Gastrocnemius medialis (tissue), 4 donors: ENCODE data around the gene FAAP20. TPM values are rescaled to one million over a fixed set of nuclear protein-coding genes. Genes with fewer than 3 reads are reported as not detected.

ENCODE experiments used
- ATAC-seq, 2 donors: fragments of 150-250 bp; one replicate each; pipeline ENCODE4 v1.9.1; 2016
- DNase-seq, 2 donors: peaks; one replicate each; pipeline ENCODE4 v3.0.0-alpha.2; 2019
- H3K27ac ChIP-seq, 4 donors: fragments of 200-600 bp; sonication (generic); 1 replicate in 1 of 4; 2 replicates in 3 of 4; pipeline ENCODE4 v1.5.1; 2016 to 2018; ENCODE audit warnings: mild to moderate bottlenecking in 2 of 4, moderate library complexity in 1 of 4
- H3K27me3 ChIP-seq, 3 donors: fragments of 200-600 bp; sonication (generic) in 2 of 3; 1 replicate in 1 of 3; 2 replicates in 2 of 3; pipeline versions ENCODE4 v1.5.1 to v1.6.0; 2016 to 2019; ENCODE audit warnings: mild to moderate bottlenecking in 1 of 3, moderate library complexity in 1 of 3
- H3K36me3 ChIP-seq, 2 donors: fragments of 200-600 bp; sonication (generic) in 1 of 2; one replicate each; pipeline ENCODE4 v1.5.1; 2017 to 2018
- H3K4me1 ChIP-seq, 2 donors: fragments of 200-600 bp; sonication (generic) in 1 of 2; one replicate each; pipeline ENCODE4 v1.5.1; 2016 to 2017; ENCODE audit warnings: mild to moderate bottlenecking in 2 of 2
- H3K4me3 ChIP-seq, 4 donors: fragments of 200-600 bp; sonication (generic) in 3 of 4; 1 replicate in 1 of 4; 2 replicates in 3 of 4; pipeline ENCODE4 v1.5.1; 2016 to 2019; ENCODE audit warnings: mild to moderate bottlenecking in 2 of 4
- H3K9me3 ChIP-seq, 3 donors: fragments of 200-600 bp; sonication (generic) in 2 of 3; 1 replicate in 1 of 3; 2 replicates in 2 of 3; pipeline ENCODE4 v1.5.1; 2016 to 2019
- CTCF ChIP-seq, 5 experiments: fragments of 450-650 bp in 3 of 5; fragments of 200-600 bp in 2 of 5; sonication (generic) in 2 of 5; IDR thresholded peaks in 4 of 5; conservative IDR thresholded peaks in 1 of 5; 1 replicate in 4 of 5; 2 replicates in 1 of 5; pipeline ENCODE4 v1.5.1; 2016 to 2019; ENCODE audit warnings: antibody characterized with exemption in 5 of 5, mild to moderate bottlenecking in 3 of 5, moderate library complexity in 3 of 5
- POLR2A ChIP-seq, 2 donors: fragments of 450-650 bp; IDR thresholded peaks; one replicate each; pipeline ENCODE4 v1.6.1; 2017; ENCODE audit warnings: antibody characterized with exemption in 2 of 2, mild to moderate bottlenecking in 2 of 2, moderate library complexity in 2 of 2
- in situ Hi-C, 4 donors: fragments of 200-750 bp; cut with MboI; loops; one replicate each; pipeline versions ENCODE4 v1.15.0 to v1.8.0; 2017; ENCODE audit warnings: low sequenced_read_pairs in 4 of 4
- intact Hi-C: fragments of 100-400 bp; cut with DNase I; formaldehyde crosslinking; loops from one replicate; pipeline ENCODE4 v1.15.1; 2023; ENCODE audit warnings: low total_unique reads
- total RNA-seq, 4 donors: library from RNA; depleted of rRNA; stranded (reverse); fragments of >200 nt; gene quantifications; one replicate each; pipeline versions ENCODE4 v1.1.0 to v1.2.3, GENCODE V29; 2016

The FAAP20 gene
- total RNA-seq, 4 donors from 2014 or later, result 12.1 to 26.2 (median 17.3) TPM

DNA sequence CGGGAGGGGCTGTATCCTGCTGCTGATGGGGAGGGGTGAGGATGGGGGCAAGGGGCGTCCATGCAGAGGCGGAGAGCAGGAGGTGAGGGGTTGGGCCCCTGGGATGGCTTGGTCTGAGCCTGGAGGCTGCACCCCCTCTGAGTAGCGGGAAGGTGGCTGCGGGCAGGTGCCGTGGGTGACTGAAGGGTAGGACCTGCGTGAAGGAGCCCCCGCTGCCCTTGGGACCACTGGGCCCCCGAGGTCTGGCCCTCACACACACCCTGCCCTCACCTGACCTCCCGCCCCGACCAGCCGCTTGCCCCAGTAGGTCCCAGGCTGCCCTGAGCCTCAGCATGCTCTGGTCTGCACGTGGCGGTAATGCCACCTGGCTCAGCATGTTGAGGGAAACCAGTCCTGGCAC is 20.8 kb upstream of the FAAP20 start:
- H3K27ac ChIP-seq, result peak overlapping the region in 3 of 4 donors; percentile 84 to 91 (median 87)
- no peak for DNase-seq
- H3K9me3 ChIP-seq, result no peaks in the 10 kb centered on the region
- H3K36me3 ChIP-seq, result no peaks in the 10 kb centered on the region
- no peaks in the 10 kb centered on the region for H3K27me3 ChIP-seq
- intact Hi-C loops (no loop called here), in situ Hi-C loops (loop anchor here in 2 of 4 donors (25.0 kb wide), 2 partner anchors 97 to 322 kb away; partner anchors contain the start of genes HES5 (in 1 of the 2) and PANK4 (in 1 of the 2))
- TF ChIP-seq POLR2A (IDR thresholded peaks at IDR 0.05) (no peak), CTCF (IDR thresholded peaks at IDR 0.05 in 4 of 5, conservative IDR thresholded peaks at IDR 0.05 in 1 of 5) (no peak)
- peaks cover 19 to 35% of the 10 kb centered on the region in 2 donors for H3K4me1 ChIP-seq
- H3K4me3 ChIP-seq, result no peak overlapping the region
- ATAC-seq, result no peak

DNA sequence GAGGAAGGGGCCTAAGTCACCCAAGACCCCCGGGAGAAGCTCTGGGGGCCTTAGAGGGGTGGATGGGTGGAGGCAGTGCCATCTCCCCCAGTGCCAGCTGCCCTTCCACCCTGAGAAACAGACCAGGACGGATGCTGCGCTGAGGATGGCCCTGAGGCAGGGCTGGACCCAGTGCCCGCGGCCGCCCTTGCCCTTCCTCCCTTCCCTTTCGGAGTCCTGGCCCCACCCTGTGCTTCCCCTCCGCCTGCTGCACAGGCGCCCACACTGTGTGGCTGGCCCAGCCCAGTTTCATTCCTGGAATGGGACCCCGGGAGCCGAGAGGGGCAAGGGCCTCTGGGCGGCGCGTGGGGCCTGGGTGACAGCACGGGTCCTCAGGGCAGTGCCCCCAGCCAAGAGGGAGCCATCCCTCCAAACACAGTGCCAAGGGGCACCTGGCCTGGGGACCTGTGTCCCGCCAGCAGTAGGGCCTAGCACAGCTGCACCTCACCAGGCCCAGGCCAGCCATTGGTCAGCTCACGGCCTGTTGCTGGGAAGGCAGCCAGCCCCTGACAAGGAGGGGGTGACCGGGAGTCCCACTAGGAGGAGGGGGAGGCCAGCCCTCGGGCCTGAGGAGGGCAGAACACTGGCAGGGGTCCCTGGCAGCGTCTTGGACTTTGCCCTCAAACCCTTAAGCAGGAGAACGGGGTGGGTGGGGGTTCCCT is 20.1 kb upstream of the FAAP20 start:
- no peaks in the 10 kb centered on the region for H3K27me3 ChIP-seq
- peaks cover 19 to 35% of the 10 kb centered on the region in 2 donors for H3K4me1 ChIP-seq
- H3K4me3 ChIP-seq, result no peak overlapping the region
- peak in 1 of 2 donors; percentile 14 for DNase-seq
- H3K27ac ChIP-seq, result peak overlapping the region; percentile 67 to 91 (median 86)
- intact Hi-C loops (loop anchor here (5.0 kb wide), 1 partner anchor 98 kb away; no protein-coding TSS in a partner anchor), in situ Hi-C loops (loop anchor here in 2 of 4 donors (25.0 kb wide), 2 partner anchors 98 to 323 kb away; partner anchors contain the start of genes HES5 (in 1 of the 2) and PANK4 (in 1 of the 2))
- H3K9me3 ChIP-seq, result no peaks in the 10 kb centered on the region
- TF ChIP-seq CTCF (IDR thresholded peaks at IDR 0.05 in 4 of 5, conservative IDR thresholded peaks at IDR 0.05 in 1 of 5), result no peak
- TF ChIP-seq POLR2A (IDR thresholded peaks at IDR 0.05), result no peak
- H3K36me3 ChIP-seq, result no peaks in the 10 kb centered on the region
- no peak for ATAC-seq

DNA sequence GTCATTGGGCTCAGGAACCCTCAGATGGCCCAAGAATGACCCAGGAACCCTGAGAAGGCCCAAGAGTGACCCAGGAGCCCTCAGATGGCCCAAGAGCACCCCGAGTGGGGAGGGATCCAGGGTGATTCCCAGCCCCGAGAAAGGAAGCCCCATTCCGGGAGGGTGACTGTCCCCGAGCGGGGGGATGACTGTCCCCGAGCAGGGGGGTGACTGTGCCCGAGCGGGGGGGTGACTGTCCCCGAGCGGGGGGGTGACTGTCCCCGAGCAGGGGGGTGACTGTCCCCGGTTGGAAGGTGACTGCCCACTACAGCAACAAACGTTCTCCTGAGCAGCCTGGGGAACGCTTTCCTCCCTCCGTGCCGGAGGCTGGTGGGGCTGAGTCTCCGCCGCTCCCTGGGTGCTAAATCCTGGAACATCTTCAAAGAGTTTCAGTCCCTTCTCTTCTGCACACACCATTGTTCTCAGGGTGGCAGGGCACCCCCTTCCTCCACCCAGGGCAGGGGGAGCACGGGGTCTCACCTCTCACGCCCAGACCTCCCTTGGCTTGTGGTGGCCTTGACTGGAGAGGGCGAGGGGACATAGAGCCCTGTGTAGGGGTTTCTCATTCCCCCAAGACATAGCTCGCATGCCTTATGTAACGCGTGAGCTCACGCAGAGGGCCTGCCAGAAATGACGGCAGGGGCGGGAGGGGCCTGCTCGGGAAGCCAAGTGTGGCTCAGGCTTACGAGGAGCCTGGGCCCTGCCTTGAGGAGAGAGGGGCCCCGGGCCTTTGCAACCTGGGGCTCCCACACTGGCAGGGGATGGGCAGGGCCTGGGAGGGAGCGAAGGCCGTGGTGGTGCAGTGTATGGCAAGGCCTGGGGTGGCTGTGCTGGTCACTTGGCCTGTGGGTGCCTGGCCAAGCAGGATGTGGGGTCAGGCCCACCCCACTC is 19.3 kb upstream of the FAAP20 start:
- Histone ChIP-seq H3K27ac (peak overlapping the region; percentile 67 to 91 (median 86)), H3K9me3 (no peaks in the 10 kb centered on the region), H3K36me3 (no peaks in the 10 kb centered on the region), H3K4me3 (peak overlapping the region; percentile 23 to 45 (median 36)), H3K27me3 (no peaks in the 10 kb centered on the region), H3K4me1 (peaks cover 19 to 35% of the 10 kb centered on the region in 2 donors)
- peak in 1 of 2 donors; percentile 72 for DNase-seq
- ATAC-seq, result peak; percentile 54 to 60
- no peak for TF ChIP-seq CTCF (IDR thresholded peaks at IDR 0.05 in 4 of 5, conservative IDR thresholded peaks at IDR 0.05 in 1 of 5)
- peak in 1 of 2 donors; percentile 40 for TF ChIP-seq POLR2A (IDR thresholded peaks at IDR 0.05)
- intact Hi-C loops, result loop anchor here (5.0 kb wide), 1 partner anchor 98 kb away; no protein-coding TSS in a partner anchor
- in situ Hi-C loops, result loop anchor here in 2 of 4 donors (25.0 kb wide), 2 partner anchors 98 to 323 kb away; partner anchors contain the start of genes HES5 (in 1 of the 2) and PANK4 (in 1 of the 2)
